A549 treated with AZD9567 at 1 μM for 4 hours (cell line): Measurements from ENCODE around the gene PPP1R14C. TPM values are rescaled to one million over a fixed set of nuclear protein-coding genes. Genes with fewer than 3 reads are reported as not detected.

Source experiments
- total RNA-seq: library from RNA; stranded (reverse); fragments of 200-300 nt; extraction: Qiagen RNA extraction; gene quantifications from 5 replicates; pipeline ENCODE4 v1.2.3, GENCODE V29; 2022; ENCODE audit not compliant: insufficient read depth

Gene PPP1R14C
- total RNA-seq = 1.2 to 2.2 TPM (median 2.0 TPM) in 5 replicates

GRCh38 chr6:150142670-150143515 is at the start of gene PPP1R14C:
Gene PPP1R14C, plus strand, starts transcription at chr6:150143044. Its CDS starts 149 bp downstream, at chr6:150143193.

Other genes starting within 250 kb of the PPP1R14C start
- 1.5 to 2.9 TPM (median 1.9 TPM) in 4 of 5 replicates, not detected in the other for gene RAET1E, start 244.9 kb upstream of the PPP1R14C start, total RNA-seq
- gene RAET1G, start 219.9 kb upstream of the PPP1R14C start, total RNA-seq = 5.5 to 10.7 TPM (median 8.6 TPM) in 5 replicates
- gene ULBP2, start 201.0 kb upstream of the PPP1R14C start, total RNA-seq = 2.1 to 4.5 TPM (median 3.7 TPM) in 5 replicates
- 0.61 to 0.91 TPM (median 0.79 TPM) in 5 replicates for gene ULBP1, start 179.1 kb upstream of the PPP1R14C start, total RNA-seq
- gene RAET1L, start 117.5 kb upstream of the PPP1R14C start, total RNA-seq = 0.27 to 0.49 TPM (median 0.38 TPM) in 4 of 5 replicates, not detected in the other
- gene ULBP3, start 73.9 kb upstream of the PPP1R14C start, total RNA-seq = 3.2 to 7.8 TPM (median 3.7 TPM) in 5 replicates
- gene IYD, start 226.0 kb downstream of the PPP1R14C start, total RNA-seq = 0.01 TPM in 1 of 5 replicates, not detected in the others